SU-DHL-6 (cell line): Measurements from ENCODE around the gene BDKRB2.
"Not testable (repeated sequence)": the region's sequence is repeated elsewhere in the genome, so short reads cannot be mapped to it uniquely, and the experiment has no call there.

Source experiments
- H2AFZ ChIP-seq: fragments of 200-600 bp; sonication (generic); 2 replicates; pipeline ENCODE4 v1.6.1; 2014; ENCODE audit warnings: low read depth, mild to moderate bottlenecking, moderate library complexity, mixed read lengths, antibody characterized with exemption, low read length; ENCODE audit not compliant: severe bottlenecking
- H3F3A ChIP-seq: fragments of 200-600 bp; shearing (Covaris generic); 2 replicates; pipeline ENCODE4 v1.6.0; 2016; ENCODE audit warnings: antibody characterized with exemption, mild to moderate bottlenecking; ENCODE audit not compliant: insufficient read depth
- H3K27ac ChIP-seq: fragments of 200-600 bp; sonication (generic); 2 replicates; pipeline ENCODE4 v1.5.1; 2016; ENCODE audit warnings: low read depth, mild to moderate bottlenecking, low read length, moderate library complexity, mixed read lengths
- H3K27me3 ChIP-seq: fragments of 200-600 bp; sonication (generic), shearing (Covaris generic); 2 replicates; pipeline ENCODE4 v1.6.0; 2014; ENCODE audit warnings: mild to moderate bottlenecking, low read length
- H3K36me3 ChIP-seq: fragments of 200-600 bp; sonication (generic); 2 replicates; pipeline ENCODE4 v1.6.1; 2014; ENCODE audit warnings: mild to moderate bottlenecking, low read length, mixed read lengths
- H3K4me2 ChIP-seq: fragments of 300-600, 200-600 bp; shearing (Covaris generic), sonication (generic); 2 replicates; pipeline ENCODE4 v1.6.0; 2014; ENCODE audit warnings: low read length, low read depth, mild to moderate bottlenecking; ENCODE audit not compliant: poor library complexity, severe bottlenecking
- H3K4me3 ChIP-seq: fragments of 200-600 bp; sonication (generic); 2 replicates; pipeline ENCODE4 v1.5.1; 2014; ENCODE audit warnings: antibody characterized with exemption, low read length, mild to moderate bottlenecking, mixed read lengths; ENCODE audit not compliant: insufficient read depth, poor library complexity, severe bottlenecking
- H3K79me2 ChIP-seq: fragments of 200-600 bp; sonication (generic); 2 replicates; pipeline ENCODE4 v1.6.1; 2014; ENCODE audit warnings: mild to moderate bottlenecking, low read length, moderate library complexity; ENCODE audit not compliant: insufficient read depth
- H3K9ac ChIP-seq: fragments of 200-600 bp; sonication (generic); 2 replicates; pipeline ENCODE4 v1.7.0; 2014; ENCODE audit warnings: mild to moderate bottlenecking, low read length
- H3K9me2 ChIP-seq: fragments of 200-600 bp; sonication (generic); replicated peaks from 2 replicates; pipeline ENCODE4 v1.6.1; 2014; ENCODE audit warnings: low read length; ENCODE audit not compliant: insufficient read depth
- H3K9me3 ChIP-seq: fragments of 200-600 bp; sonication (generic); 2 replicates; pipeline ENCODE4 v1.6.1; 2014; ENCODE audit warnings: low read length, mixed read lengths; ENCODE audit not compliant: insufficient read depth
- H4K20me1 ChIP-seq: fragments of 200-600 bp; sonication (generic); 2 replicates; pipeline ENCODE4 v1.6.1; 2014; ENCODE audit warnings: low read depth, mild to moderate bottlenecking, antibody characterized with exemption, low read length, moderate library complexity, mixed read lengths
- CTCF ChIP-seq: fragments of 200-600 bp; sonication (generic); IDR thresholded peaks from one replicate; pipeline ENCODE4 v1.5.1; 2017; ENCODE audit warnings: antibody characterized with exemption, mild to moderate bottlenecking, low read length, moderate library complexity; ENCODE audit not compliant: insufficient read depth, poor library complexity, severe bottlenecking
- EZH2phosphoT487 ChIP-seq: fragments of 200-600 bp; sonication (generic), shearing (Covaris generic); conservative IDR thresholded peaks from 2 replicates; pipeline ENCODE4 v1.6.1; 2018; ENCODE audit warnings: mild to moderate bottlenecking, antibody characterized with exemption, low read length, moderate library complexity, mixed read lengths

The BDKRB2 gene

GRCh38 chr14:96240641-96241040 lies 36.0 kb downstream of the BDKRB2 start:
- no peaks in the 10 kb centered on the region for H3F3A ChIP-seq
- H3K9ac ChIP-seq = no peak overlapping the region
- no peak overlapping the region for H3K4me2 ChIP-seq
- no peaks in the 10 kb centered on the region for H3K36me3 ChIP-seq
- H3K4me3 ChIP-seq = no peak overlapping the region
- H2AFZ ChIP-seq = no peak overlapping the region
- no peaks in the 10 kb centered on the region for H3K9me2 ChIP-seq
- H3K79me2 ChIP-seq = no peaks in the 10 kb centered on the region
- H3K27me3 ChIP-seq = no peaks in the 10 kb centered on the region
- H3K9me3 ChIP-seq = no peaks in the 10 kb centered on the region
- no peak overlapping the region for H3K27ac ChIP-seq
- TF ChIP-seq CTCF (no peak), EZH2phosphoT487 (no peak)
- no peaks in the 10 kb centered on the region for H4K20me1 ChIP-seq

- no peaks in the 10 kb centered on the region for H3K79me2 ChIP-seq
- no peak overlapping the region for H3K4me3 ChIP-seq
- no peak overlapping the region for H3K4me2 ChIP-seq
- H3F3A ChIP-seq = no peaks in the 10 kb centered on the region
- H3K27ac ChIP-seq = no peak overlapping the region
- no peak overlapping the region for H3K9ac ChIP-seq
- H3K9me3 ChIP-seq = no peaks in the 10 kb centered on the region
- H3K36me3 ChIP-seq = no peaks in the 10 kb centered on the region
- no peaks in the 10 kb centered on the region for H3K9me2 ChIP-seq
- H2AFZ ChIP-seq = no peak overlapping the region
- TF ChIP-seq CTCF (no peak), EZH2phosphoT487 (no peak)
- H4K20me1 ChIP-seq = no peaks in the 10 kb centered on the region
- H3K27me3 ChIP-seq = no peaks in the 10 kb centered on the region
Measured at GRCh38 chr14:96242126-96242525, 37.5 kb downstream of the BDKRB2 start.

- H3K4me3 ChIP-seq = no peak overlapping the region
- H3K9me2 ChIP-seq = no peaks in the 10 kb centered on the region
- H3K27me3 ChIP-seq = no peaks in the 10 kb centered on the region
- H3K9me3 ChIP-seq = no peaks in the 10 kb centered on the region
- TF ChIP-seq EZH2phosphoT487 (no peak), CTCF (no peak)
- no peak overlapping the region for H3K4me2 ChIP-seq
- H3K9ac ChIP-seq = no peak overlapping the region
- no peaks in the 10 kb centered on the region for H3K79me2 ChIP-seq
- H3K36me3 ChIP-seq = no peaks in the 10 kb centered on the region
- no peak overlapping the region for H3K27ac ChIP-seq
- no peaks in the 10 kb centered on the region for H4K20me1 ChIP-seq
- no peaks in the 10 kb centered on the region for H3F3A ChIP-seq
- no peak overlapping the region for H2AFZ ChIP-seq
Measured at GRCh38 chr14:96243785-96244184, 39.1 kb downstream of the BDKRB2 start.

- not testable (repeated sequence) for H4K20me1 ChIP-seq, H3K79me2 ChIP-seq, H3K9me3 ChIP-seq, H3K36me3 ChIP-seq, H3K27ac ChIP-seq, H3K9ac ChIP-seq, H3K4me3 ChIP-seq, H2AFZ ChIP-seq, H3K27me3 ChIP-seq, H3K4me2 ChIP-seq, H3F3A ChIP-seq, H3K9me2 ChIP-seq
Measured at GRCh38 chr14:96245074-96245473, 40.4 kb downstream of the BDKRB2 start.
